Measurements from ENCODE around the gene GSTM3.

Gene GSTM3

GRCh38 chr1:109764561-109765482 lies 24.0 kb upstream of the GSTM3 start:
- no peaks in the 10 kb centered on the region for H3K36me3 ChIP-seq
- no peak overlapping the region for H3K27ac ChIP-seq
- no peaks in the 10 kb centered on the region for H3K9me3 ChIP-seq (ENCODE audit: severe bottlenecking)
- peak; percentile 6 for DNase-seq
- TF ChIP-seq, protein P1, sequence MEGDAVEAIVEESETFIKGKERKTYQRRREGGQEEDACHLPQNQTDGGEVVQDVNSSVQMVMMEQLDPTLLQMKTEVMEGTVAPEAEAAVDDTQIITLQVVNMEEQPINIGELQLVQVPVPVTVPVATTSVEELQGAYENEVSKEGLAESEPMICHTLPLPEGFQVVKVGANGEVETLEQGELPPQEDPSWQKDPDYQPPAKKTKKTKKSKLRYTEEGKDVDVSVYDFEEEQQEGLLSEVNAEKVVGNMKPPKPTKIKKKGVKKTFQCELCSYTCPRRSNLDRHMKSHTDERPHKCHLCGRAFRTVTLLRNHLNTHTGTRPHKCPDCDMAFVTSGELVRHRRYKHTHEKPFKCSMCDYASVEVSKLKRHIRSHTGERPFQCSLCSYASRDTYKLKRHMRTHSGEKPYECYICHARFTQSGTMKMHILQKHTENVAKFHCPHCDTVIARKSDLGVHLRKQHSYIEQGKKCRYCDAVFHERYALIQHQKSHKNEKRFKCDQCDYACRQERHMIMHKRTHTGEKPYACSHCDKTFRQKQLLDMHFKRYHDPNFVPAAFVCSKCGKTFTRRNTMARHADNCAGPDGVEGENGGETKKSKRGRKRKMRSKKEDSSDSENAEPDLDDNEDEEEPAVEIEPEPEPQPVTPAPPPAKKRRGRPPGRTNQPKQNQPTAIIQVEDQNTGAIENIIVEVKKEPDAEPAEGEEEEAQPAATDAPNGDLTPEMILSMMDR (IDR thresholded peaks at IDR 0.05; ENCODE audit: low read depth, low read length) = no peak
- H3K27me3 ChIP-seq (ENCODE audit: insufficient read depth, low read depth, severe bottlenecking) = no peaks in the 10 kb centered on the region
- no peak overlapping the region for H3K4me3 ChIP-seq (ENCODE audit: low read depth, low read length)

DNA sequence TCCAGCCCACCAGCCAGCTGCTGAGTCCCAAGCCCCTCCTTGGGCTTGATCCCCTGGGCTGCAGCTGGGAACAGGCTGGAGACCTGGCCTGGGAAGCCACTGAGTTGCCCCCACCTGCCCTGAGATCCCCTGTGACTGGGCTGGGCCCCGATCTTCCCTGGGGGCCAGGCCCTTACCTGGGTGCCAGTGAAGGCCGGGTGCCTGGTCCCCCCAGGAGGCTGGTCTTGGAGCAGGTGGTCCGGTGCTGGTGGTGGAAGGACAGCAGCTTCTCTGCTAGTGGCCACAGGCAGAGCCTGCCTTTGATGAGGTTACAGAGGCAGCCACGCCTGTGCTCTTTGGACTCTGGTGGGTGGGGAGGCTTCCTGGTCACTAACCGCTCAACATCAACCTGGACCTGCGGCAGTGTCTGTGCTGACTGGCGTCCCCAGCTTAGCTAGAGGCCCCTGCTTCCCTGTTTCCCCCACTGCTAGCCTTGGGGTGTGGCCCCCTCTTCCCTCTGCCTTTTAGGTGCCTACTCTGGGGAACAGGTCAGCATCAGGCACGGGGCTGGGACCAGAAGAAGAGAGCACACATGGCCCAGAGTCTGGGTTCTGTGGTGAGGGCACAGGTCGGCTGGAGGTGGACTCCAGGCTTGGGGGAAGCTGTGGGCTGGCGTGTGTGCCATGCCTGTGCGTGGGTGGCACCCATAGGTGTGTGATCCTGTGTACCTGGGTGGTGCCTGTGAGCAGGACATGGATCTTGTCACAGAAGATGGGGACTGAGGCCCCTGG lies 23.0 kb upstream of the GSTM3 start, which contains the start of gene EPS8L3:
EPS8L3 (minus strand) TSS at position 278 of the 770 bp plus-strand sequence. CDS start 2,174 bp downstream, outside the sequence.
- Histone ChIP-seq H3K36me3 (no peaks in the 10 kb centered on the region), H3K9me3 (ENCODE audit: severe bottlenecking) (no peaks in the 10 kb centered on the region), H3K27ac (no peak within 1 kb of the TSS), H3K27me3 (ENCODE audit: insufficient read depth, low read depth, severe bottlenecking) (no peaks in the 10 kb centered on the region), H3K4me3 (ENCODE audit: low read depth, low read length) (no peak within 1 kb of the TSS)
- DNase-seq = peak; percentile 4
- TF ChIP-seq, protein P1 (IDR thresholded peaks at IDR 0.05; ENCODE audit: low read depth, low read length) = no peak

DNA sequence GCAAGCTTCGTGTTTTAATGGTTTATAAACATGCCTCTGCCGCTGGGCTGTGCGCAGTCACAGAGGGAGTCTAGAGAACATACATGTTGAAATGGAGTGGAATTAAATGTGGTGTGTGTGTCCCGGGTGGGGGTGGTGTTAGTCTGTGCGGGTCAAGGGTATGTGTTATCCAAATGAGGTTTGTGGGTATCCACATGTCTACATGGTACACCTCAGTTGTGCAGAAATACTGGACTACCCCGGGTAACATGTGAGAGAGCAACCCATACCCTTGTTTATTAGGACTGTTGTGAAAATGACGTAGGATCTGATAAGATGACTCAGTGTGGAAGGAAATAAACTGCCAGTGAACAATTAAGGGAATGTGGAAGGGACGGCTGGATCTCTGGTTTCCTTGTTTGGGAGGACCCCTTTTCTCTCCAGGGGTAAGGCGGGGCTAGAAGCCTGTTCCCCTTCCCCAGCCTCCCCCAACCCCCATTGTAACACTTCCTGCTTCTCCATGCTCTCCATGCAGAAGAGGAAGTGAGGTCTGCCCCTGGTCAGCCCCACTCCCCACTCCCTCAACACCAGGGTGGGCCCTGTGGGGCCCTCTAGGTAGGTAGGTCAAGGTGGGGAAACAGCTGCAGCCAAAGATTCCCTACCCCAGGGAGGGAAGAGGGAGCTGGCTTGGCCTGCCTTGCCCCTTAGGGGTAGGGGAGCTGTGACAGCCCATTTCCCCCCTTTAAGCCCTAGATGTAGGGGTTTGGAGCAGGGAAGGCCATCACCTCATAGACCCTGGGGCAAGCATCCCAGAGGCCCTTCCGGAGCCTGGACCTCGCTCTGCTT lies 22.2 kb upstream of the GSTM3 start:
- Histone ChIP-seq H3K36me3 (no peaks in the 10 kb centered on the region), H3K27ac (no peak overlapping the region), H3K27me3 (ENCODE audit: insufficient read depth, low read depth, severe bottlenecking) (no peaks in the 10 kb centered on the region), H3K9me3 (ENCODE audit: severe bottlenecking) (no peaks in the 10 kb centered on the region), H3K4me3 (ENCODE audit: low read depth, low read length) (no peak overlapping the region)
- peak; percentile 2 for DNase-seq
- TF ChIP-seq, protein P1 (IDR thresholded peaks at IDR 0.05; ENCODE audit: low read depth, low read length) = no peak

GRCh38 chr1:109762039-109762585 lies 21.3 kb upstream of the GSTM3 start:
- H3K9me3 ChIP-seq (ENCODE audit: severe bottlenecking) = no peaks in the 10 kb centered on the region
- no peak overlapping the region for H3K4me3 ChIP-seq (ENCODE audit: low read depth, low read length)
- peak; percentile 3 for DNase-seq
- H3K27me3 ChIP-seq (ENCODE audit: insufficient read depth, low read depth, severe bottlenecking) = no peaks in the 10 kb centered on the region
- TF ChIP-seq, protein P1 (IDR thresholded peaks at IDR 0.05; ENCODE audit: low read depth, low read length) = no peak
- H3K27ac ChIP-seq = peak overlapping the region; percentile 74; the same call in 1 of the 2 replicates
- H3K36me3 ChIP-seq = no peaks in the 10 kb centered on the region

Data from WERI-Rb-1 (cell line).